Peyer's patch (tissue), 4 donors: Measurements from ENCODE around the gene KIF21A. TPM values are rescaled to one million over a fixed set of nuclear protein-coding genes. Genes with fewer than 3 reads are reported as not detected.

Source experiments
- DNase-seq, 3 donors: peaks; one replicate each; pipeline ENCODE4 v3.0.0-alpha.2; 2017 to 2019
- H3K27ac ChIP-seq, 4 donors: fragments of 200-600 bp; sonication (generic); one replicate each; pipeline ENCODE4 v1.5.1; 2016 to 2019
- H3K27me3 ChIP-seq, 2 donors: fragments of 200-600 bp; sonication (generic); one replicate each; pipeline ENCODE4 v1.5.1; 2019
- H3K36me3 ChIP-seq, 3 donors: fragments of 200-600 bp; sonication (generic); one replicate each; pipeline ENCODE4 v1.5.1; 2016 to 2019
- H3K4me1 ChIP-seq, 4 donors: fragments of 200-600 bp; sonication (generic); one replicate each; pipeline ENCODE4 v1.5.1; 2016 to 2019
- H3K4me3 ChIP-seq, 4 donors: fragments of 200-600 bp; sonication (generic); 1 replicate in 3 of 4; 2 replicates in 1 of 4; pipeline ENCODE4 v1.5.1; 2016 to 2019; ENCODE audit warnings: mild to moderate bottlenecking in 1 of 4
- H3K9me3 ChIP-seq, 4 donors: fragments of 200-600 bp; sonication (generic); one replicate each; pipeline ENCODE4 v1.5.1; 2016 to 2019; ENCODE audit warnings: mild to moderate bottlenecking in 1 of 4
- POLR2A ChIP-seq, 2 donors: fragments of 450-650 bp; IDR thresholded peaks; one replicate each; pipeline ENCODE4 v1.5.1; 2017; ENCODE audit warnings: antibody characterized with exemption in 2 of 2, mild to moderate bottlenecking in 2 of 2, moderate library complexity in 2 of 2
- total RNA-seq, 4 donors: library from RNA; depleted of rRNA; stranded (reverse); fragments of >200 nt; gene quantifications; one replicate each; pipeline ENCODE4 v1.1.0, GENCODE V29; 2016
- TF ChIP-seq, protein P1 (sequence below), 6 experiments: fragments of 450-650 bp in 4 of 6; fragments of 200-600 bp in 2 of 6; sonication (generic) in 1 of 6; IDR thresholded peaks; one replicate each; pipeline ENCODE4 v1.5.1; 2017 to 2019; ENCODE audit warnings: antibody characterized with exemption in 6 of 6, mild to moderate bottlenecking in 3 of 6, moderate library complexity in 1 of 6

KIF21A gene, protein sequence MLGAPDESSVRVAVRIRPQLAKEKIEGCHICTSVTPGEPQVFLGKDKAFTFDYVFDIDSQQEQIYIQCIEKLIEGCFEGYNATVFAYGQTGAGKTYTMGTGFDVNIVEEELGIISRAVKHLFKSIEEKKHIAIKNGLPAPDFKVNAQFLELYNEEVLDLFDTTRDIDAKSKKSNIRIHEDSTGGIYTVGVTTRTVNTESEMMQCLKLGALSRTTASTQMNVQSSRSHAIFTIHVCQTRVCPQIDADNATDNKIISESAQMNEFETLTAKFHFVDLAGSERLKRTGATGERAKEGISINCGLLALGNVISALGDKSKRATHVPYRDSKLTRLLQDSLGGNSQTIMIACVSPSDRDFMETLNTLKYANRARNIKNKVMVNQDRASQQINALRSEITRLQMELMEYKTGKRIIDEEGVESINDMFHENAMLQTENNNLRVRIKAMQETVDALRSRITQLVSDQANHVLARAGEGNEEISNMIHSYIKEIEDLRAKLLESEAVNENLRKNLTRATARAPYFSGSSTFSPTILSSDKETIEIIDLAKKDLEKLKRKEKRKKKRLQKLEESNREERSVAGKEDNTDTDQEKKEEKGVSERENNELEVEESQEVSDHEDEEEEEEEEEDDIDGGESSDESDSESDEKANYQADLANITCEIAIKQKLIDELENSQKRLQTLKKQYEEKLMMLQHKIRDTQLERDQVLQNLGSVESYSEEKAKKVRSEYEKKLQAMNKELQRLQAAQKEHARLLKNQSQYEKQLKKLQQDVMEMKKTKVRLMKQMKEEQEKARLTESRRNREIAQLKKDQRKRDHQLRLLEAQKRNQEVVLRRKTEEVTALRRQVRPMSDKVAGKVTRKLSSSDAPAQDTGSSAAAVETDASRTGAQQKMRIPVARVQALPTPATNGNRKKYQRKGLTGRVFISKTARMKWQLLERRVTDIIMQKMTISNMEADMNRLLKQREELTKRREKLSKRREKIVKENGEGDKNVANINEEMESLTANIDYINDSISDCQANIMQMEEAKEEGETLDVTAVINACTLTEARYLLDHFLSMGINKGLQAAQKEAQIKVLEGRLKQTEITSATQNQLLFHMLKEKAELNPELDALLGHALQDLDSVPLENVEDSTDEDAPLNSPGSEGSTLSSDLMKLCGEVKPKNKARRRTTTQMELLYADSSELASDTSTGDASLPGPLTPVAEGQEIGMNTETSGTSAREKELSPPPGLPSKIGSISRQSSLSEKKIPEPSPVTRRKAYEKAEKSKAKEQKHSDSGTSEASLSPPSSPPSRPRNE (N-terminal part only)
- total RNA-seq: 10 to 100 TPM; 14.7 to 41.3 (median 27.0) TPM

DNA sequence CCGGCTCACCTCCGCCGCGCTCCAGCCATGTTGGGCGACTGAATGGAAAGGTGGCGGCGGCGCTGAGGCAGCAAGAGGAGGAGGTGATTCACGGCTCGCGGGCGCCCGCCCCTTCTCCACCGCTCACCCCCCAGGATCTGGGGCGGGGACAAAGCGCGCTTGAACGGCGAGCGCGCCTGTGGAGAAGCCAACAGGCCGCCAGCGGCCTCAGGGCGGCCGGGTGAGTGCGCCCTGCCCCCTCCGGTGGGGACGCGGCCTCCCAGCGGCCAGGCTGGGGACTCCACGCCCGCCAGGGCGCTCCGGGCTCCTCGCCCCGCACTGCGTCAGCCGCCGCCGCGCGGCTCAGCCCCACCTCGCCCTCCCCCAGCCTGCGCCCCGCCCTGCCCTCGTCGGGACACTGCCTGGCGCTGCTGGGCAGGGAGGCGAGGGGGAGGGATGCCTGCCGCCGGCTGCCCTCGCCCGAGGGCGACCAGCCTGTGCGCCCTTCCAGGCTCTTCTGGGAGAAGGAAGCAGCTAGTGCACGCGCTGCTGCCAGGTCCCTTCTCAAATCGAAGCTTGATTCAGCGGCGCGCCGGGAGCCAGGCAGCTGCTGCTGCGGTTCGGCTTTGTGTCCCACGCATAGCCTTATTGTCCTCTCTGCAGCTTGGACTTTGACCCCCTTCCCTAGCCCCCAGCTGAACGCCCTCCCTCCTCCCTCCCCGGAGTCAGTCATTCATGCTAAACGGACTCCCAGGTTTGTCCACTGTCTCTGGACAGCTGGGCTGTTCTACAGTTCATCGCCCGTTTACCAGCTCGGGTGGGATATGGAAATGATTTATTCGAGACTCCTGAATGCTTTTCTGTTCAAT lies at the start of gene KIF21A:
Gene KIF21A, minus strand, starts transcription at position 40 of the 848 bp plus-strand sequence. CDS start 150 bp downstream, outside the sequence.
- no peaks in the 10 kb centered on the region for H3K36me3 ChIP-seq
- H3K27ac ChIP-seq: peak within 1 kb of the TSS; percentile 82 to 91 (median 82)
- H3K4me1 ChIP-seq: peaks cover 0 to 7% (median 3%) of the 10 kb centered on the region in 4 donors
- H3K27me3 ChIP-seq: no peaks in the 10 kb centered on the region
- H3K9me3 ChIP-seq: no peaks in the 10 kb centered on the region
- peak within 1 kb of the TSS; percentile 77 to 87 (median 85) for H3K4me3 ChIP-seq
- peak; percentile 75 to 96 (median 95) for DNase-seq
- TF ChIP-seq, protein P1, sequence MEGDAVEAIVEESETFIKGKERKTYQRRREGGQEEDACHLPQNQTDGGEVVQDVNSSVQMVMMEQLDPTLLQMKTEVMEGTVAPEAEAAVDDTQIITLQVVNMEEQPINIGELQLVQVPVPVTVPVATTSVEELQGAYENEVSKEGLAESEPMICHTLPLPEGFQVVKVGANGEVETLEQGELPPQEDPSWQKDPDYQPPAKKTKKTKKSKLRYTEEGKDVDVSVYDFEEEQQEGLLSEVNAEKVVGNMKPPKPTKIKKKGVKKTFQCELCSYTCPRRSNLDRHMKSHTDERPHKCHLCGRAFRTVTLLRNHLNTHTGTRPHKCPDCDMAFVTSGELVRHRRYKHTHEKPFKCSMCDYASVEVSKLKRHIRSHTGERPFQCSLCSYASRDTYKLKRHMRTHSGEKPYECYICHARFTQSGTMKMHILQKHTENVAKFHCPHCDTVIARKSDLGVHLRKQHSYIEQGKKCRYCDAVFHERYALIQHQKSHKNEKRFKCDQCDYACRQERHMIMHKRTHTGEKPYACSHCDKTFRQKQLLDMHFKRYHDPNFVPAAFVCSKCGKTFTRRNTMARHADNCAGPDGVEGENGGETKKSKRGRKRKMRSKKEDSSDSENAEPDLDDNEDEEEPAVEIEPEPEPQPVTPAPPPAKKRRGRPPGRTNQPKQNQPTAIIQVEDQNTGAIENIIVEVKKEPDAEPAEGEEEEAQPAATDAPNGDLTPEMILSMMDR (IDR thresholded peaks at IDR 0.05): peak; percentile 48 to 96 (median 80)
- peak; percentile 21 to 39 for TF ChIP-seq POLR2A (IDR thresholded peaks at IDR 0.05)

DNA sequence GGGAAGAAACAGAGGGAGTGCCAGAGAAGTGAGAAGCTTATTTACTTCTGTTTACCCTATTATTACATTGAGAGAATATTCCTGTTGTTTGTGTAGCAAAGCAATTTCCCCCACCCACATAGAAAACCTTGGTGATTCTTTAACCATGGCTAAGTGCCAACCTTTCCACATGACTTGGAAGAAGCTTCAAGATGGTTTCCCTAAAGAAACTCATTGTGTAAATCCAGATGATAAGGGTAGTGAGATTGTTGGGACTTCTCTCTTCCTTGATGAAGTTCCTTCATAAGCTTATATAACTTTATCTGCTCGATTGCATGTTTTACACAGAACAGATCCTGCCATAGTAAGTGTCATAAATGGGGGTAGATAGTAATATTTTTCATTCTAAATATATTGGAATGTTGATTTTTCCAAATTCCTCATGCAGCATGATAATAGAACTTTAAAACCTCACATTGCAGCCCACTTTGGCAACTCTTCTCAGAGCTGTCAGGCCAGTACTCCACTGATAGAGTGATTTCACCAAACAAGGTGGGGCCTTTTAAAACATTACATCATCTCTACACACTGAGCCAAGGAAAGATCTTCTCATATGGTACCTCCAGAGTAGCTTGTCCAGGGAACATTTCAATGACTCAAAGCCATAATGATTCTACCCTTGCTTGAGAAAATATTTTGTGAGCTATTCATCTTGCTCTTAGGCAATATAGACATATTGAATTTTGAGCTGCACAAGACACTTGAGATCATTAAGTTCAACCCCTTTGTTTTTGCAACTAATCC lies 47.8 kb upstream of the KIF21A start:
- Histone ChIP-seq H3K9me3 (no peaks in the 10 kb centered on the region), H3K4me3 (no peak overlapping the region), H3K4me1 (no peaks in the 10 kb centered on the region), H3K27me3 (no peaks in the 10 kb centered on the region), H3K27ac (no peak overlapping the region), H3K36me3 (no peaks in the 10 kb centered on the region)
- DNase-seq: no peak
- TF ChIP-seq POLR2A (IDR thresholded peaks at IDR 0.05): no peak
- TF ChIP-seq, protein P1 (IDR thresholded peaks at IDR 0.05): no peak

DNA sequence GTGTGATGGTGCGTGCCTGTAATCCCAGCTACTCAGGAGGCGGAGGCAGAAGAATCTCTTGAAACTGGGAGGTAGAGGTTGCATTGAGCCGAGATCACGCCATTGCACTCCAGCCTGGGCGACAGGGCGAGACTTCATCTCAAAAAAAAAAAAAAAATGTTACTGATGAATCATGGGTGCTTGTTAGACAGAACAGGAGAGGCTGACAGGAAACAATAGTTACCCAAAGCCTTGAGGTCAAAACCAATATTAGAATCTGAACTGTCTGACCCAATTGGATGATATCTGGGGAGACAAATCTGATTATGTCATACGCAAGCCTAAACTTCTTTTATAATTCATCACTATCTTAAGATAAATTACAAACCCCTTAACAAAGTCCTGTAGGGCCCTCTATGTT lies 40.7 kb upstream of the KIF21A start:
- no peaks in the 10 kb centered on the region for H3K9me3 ChIP-seq
- no peaks in the 10 kb centered on the region for H3K4me1 ChIP-seq
- no peaks in the 10 kb centered on the region for H3K36me3 ChIP-seq
- TF ChIP-seq, protein P1 (IDR thresholded peaks at IDR 0.05): no peak
- no peak for TF ChIP-seq POLR2A (IDR thresholded peaks at IDR 0.05)
- H3K27ac ChIP-seq: no peak overlapping the region
- no peaks in the 10 kb centered on the region for H3K27me3 ChIP-seq
- no peak overlapping the region for H3K4me3 ChIP-seq
- DNase-seq: no peak

DNA sequence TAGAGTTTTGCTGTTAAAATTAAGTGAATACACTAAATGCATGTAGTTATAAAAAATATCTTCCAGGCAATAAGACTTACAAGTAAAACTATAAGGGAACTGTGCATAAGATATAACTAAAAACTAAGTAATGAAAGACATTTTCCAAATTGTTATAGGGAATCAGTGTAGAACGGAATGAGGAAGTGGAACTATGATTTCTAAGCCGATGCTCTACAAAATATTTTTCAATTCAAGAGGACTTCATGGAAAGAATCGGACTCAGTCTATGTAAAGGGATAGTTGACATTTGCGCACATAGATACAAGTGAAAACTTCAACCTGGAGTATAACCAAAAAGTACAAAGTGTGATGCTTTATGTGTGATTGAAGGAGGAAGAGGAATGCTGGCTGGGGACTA lies 40.1 kb upstream of the KIF21A start:
- H3K4me1 ChIP-seq: no peaks in the 10 kb centered on the region
- no peaks in the 10 kb centered on the region for H3K27me3 ChIP-seq
- no peak overlapping the region for H3K27ac ChIP-seq
- H3K4me3 ChIP-seq: no peak overlapping the region
- TF ChIP-seq POLR2A (IDR thresholded peaks at IDR 0.05): no peak
- TF ChIP-seq, protein P1 (IDR thresholded peaks at IDR 0.05): no peak
- H3K9me3 ChIP-seq: no peaks in the 10 kb centered on the region
- H3K36me3 ChIP-seq: no peaks in the 10 kb centered on the region
- DNase-seq: no peak
